Motor neuron (in vitro differentiated cells): ENCODE measurements around the gene VPS33B. TPM values are rescaled to one million over a fixed set of nuclear protein-coding genes. Genes with fewer than 3 reads are reported as not detected.

Experiments used
- ATAC-seq, 8 experiments: fragments of 200-7000 bp; cut with Tn5 transposase; replicated peaks in 6 of 8; 2 replicates each; pipeline ENCODE4 v1.8.0; 2021; ENCODE audit warnings: mild to moderate bottlenecking in 8 of 8, moderate library complexity in 8 of 8
- H3K27ac ChIP-seq, 2 donors: fragments of 250-450 bp; sonication (Bioruptor Pico); 2 replicates each; pipeline ENCODE4 v1.9.0; 2021; ENCODE audit warnings: antibody characterized with exemption in 2 of 2, mild to moderate bottlenecking in 2 of 2, moderate library complexity in 1 of 2
- H3K4me1 ChIP-seq, 2 donors: fragments of 250-450 bp; sonication (Bioruptor Pico); replicated peaks in 1 of 2; 2 replicates each; pipeline ENCODE4 v1.6.1; 2021; ENCODE audit warnings: antibody characterized with exemption in 2 of 2, mild to moderate bottlenecking in 2 of 2, moderate library complexity in 1 of 2
- H3K4me3 ChIP-seq, 5 donors: fragments of 250-450 bp; sonication (Bioruptor Pico); 2 replicates each; pipeline ENCODE4 v1.9.0; 2021; ENCODE audit warnings: antibody characterized with exemption in 5 of 5, mild to moderate bottlenecking in 5 of 5, moderate library complexity in 4 of 5
- WGBS, 10 experiments: fragments of 450-650 bp; shearing (Covaris generic); methylation state at CpG; one replicate each; pipeline ENCODE4 v1.0.0; 2022; 5-methylcytosine and 5-hydroxymethylcytosine counted together
- in situ Hi-C, 9 experiments: fragments of 400-800 bp; cut with MboI; loops; one replicate each; pipeline ENCODE4 v1.15.0; 2021; ENCODE audit warnings: low sequenced_read_pairs in 9 of 9, low pct_unique_long_range_greater_than_20kb in 2 of 9; ENCODE audit not compliant: unreplicated experiment in 9 of 9
- total RNA-seq, 8 experiments: library from RNA; unstranded; fragments of 300-600 nt; gene quantifications; 2 replicates each; pipeline versions ENCODE4 v1.2.3 to v1.2.4, GENCODE V29; 2022

The VPS33B gene
- total RNA-seq, 8 experiments from 2014 or later: 12.1 to 23.9 (median 17.5) TPM

- H3K4me3 ChIP-seq: no peak overlapping the region
- 70 to 100% (median 87%) methylated on average over 2 to 6 of the region's 7 CpGs; no CpG with 5 or more reads in 1 of the 10 experiments for WGBS, 10 experiments
- ATAC-seq: no peak
- in situ Hi-C loops: no loop called here
- no peak overlapping the region for H3K27ac ChIP-seq
- no peaks in the 10 kb centered on the region for H3K4me1 ChIP-seq
Measured at GRCh38 chr15:90989040-90989768, 33.2 kb downstream of the VPS33B start.

- 60 to 100% (median 84%) methylated on average over 2 to 6 of the region's 6 CpGs; no CpG with 5 or more reads in 2 of the 10 experiments for WGBS, 10 experiments
- no peak for ATAC-seq
- in situ Hi-C loops: no loop called here
Measured at GRCh38 chr15:90988296-90988695, 34.1 kb downstream of the VPS33B start.

GRCh38 chr15:90987561-90988141 lies 34.7 kb downstream of the VPS33B start:
- no peaks in the 10 kb centered on the region for H3K4me1 ChIP-seq
- no peak overlapping the region for H3K27ac ChIP-seq
- H3K4me3 ChIP-seq: no peak overlapping the region
- 40 to 85% (median 74%) methylated on average over 1 to 7 of the region's 7 CpGs; no CpG with 5 or more reads in 1 of the 10 experiments for WGBS, 10 experiments
- no peak for ATAC-seq
- in situ Hi-C loops: no loop called here

More at GRCh38 chr15:90988296-90988695, 34.1 kb downstream of the VPS33B start:
- Histone ChIP-seq H3K4me1 (no peaks in the 10 kb centered on the region), H3K4me3 (no peak overlapping the region), H3K27ac (no peak overlapping the region)

GRCh38 chr15:90986790-90987507 lies 35.4 kb downstream of the VPS33B start:
- no peak for ATAC-seq
- Histone ChIP-seq H3K4me1 (no peaks in the 10 kb centered on the region), H3K27ac (no peak overlapping the region), H3K4me3 (no peak overlapping the region)
- 75 to 100% (median 88%) methylated on average over 1 to 11 of the region's 11 CpGs for WGBS, 10 experiments
- in situ Hi-C loops: no loop called here

GRCh38 chr15:90982135-90982534 lies 40.3 kb downstream of the VPS33B start:
- H3K27ac ChIP-seq: no peak overlapping the region
- H3K4me1 ChIP-seq: no peaks in the 10 kb centered on the region
- in situ Hi-C loops: no loop called here
- ATAC-seq: no peak
- H3K4me3 ChIP-seq: no peak overlapping the region
- WGBS, 10 experiments: 60 to 100% (median 94%) methylated on average over 1 to 3 of the region's 5 CpGs; no CpG with 5 or more reads in 1 of the 10 experiments

- no peak overlapping the region for H3K27ac ChIP-seq
- H3K4me3 ChIP-seq: no peak overlapping the region
- in situ Hi-C loops: no loop called here
- 77 to 100% (median 92%) methylated on average over 1 to 6 of the region's 6 CpGs; no CpG with 5 or more reads in 1 of the 10 experiments for WGBS, 10 experiments
- no peak for ATAC-seq
- no peaks in the 10 kb centered on the region for H3K4me1 ChIP-seq
Measured at GRCh38 chr15:90981681-90982080, 40.7 kb downstream of the VPS33B start.

GRCh38 chr15:90979582-90979981 lies 42.8 kb downstream of the VPS33B start:
- Histone ChIP-seq H3K27ac (no peak overlapping the region), H3K4me1 (no peaks in the 10 kb centered on the region), H3K4me3 (no peak overlapping the region)
- in situ Hi-C loops: no loop called here
- 43 to 90% (median 69%) methylated on average over 1 of the region's 1 CpG; no CpG with 5 or more reads in 3 of the 10 experiments for WGBS, 10 experiments
- ATAC-seq: peak in 2 of 8 experiments; percentile 29 to 81

GRCh38 chr15:90974216-90974615 lies 48.2 kb downstream of the VPS33B start:
- 81 to 100% (median 91%) methylated on average over 1 to 7 of the region's 21 CpGs; no CpG with 5 or more reads in 4 of the 10 experiments for WGBS, 10 experiments
- ATAC-seq: no peak

GRCh38 chr15:90972133-90972532 lies 50.3 kb downstream of the VPS33B start:
- H3K4me3 ChIP-seq: no peak overlapping the region
- WGBS, 10 experiments: 74 to 100% (median 94%) methylated on average over 1 to 5 of the region's 5 CpGs; no CpG with 5 or more reads in 1 of the 10 experiments
- H3K4me1 ChIP-seq: no peaks in the 10 kb centered on the region
- no peak for ATAC-seq
- H3K27ac ChIP-seq: no peak overlapping the region
- in situ Hi-C loops: loop anchor here in 1 of 9 experiments (25.0 kb wide), 1 partner anchor 265 kb away; no protein-coding TSS in a partner anchor

More at GRCh38 chr15:90974216-90974615, 48.2 kb downstream of the VPS33B start:
- H3K27ac ChIP-seq: no peak overlapping the region
- no peak overlapping the region for H3K4me3 ChIP-seq
- in situ Hi-C loops: loop anchor here in 1 of 9 experiments (25.0 kb wide), 1 partner anchor 263 kb away; no protein-coding TSS in a partner anchor
- H3K4me1 ChIP-seq: no peaks in the 10 kb centered on the region

- no peaks in the 10 kb centered on the region for H3K4me1 ChIP-seq
- no peak overlapping the region for H3K27ac ChIP-seq
- ATAC-seq: no peak
- H3K4me3 ChIP-seq: no peak overlapping the region
- in situ Hi-C loops: loop anchor here in 1 of 9 experiments (25.0 kb wide), 1 partner anchor 267 kb away; no protein-coding TSS in a partner anchor
- 73 to 100% (median 90%) methylated on average over 1 to 3 of the region's 7 CpGs; no CpG with 5 or more reads in 3 of the 10 experiments for WGBS, 10 experiments
Measured at GRCh38 chr15:90970274-90970673, 52.1 kb downstream of the VPS33B start.

GRCh38 chr15:90968434-90968833 lies 54.0 kb downstream of the VPS33B start:
- WGBS, 10 experiments: 89 to 100% (median 100%) methylated on average over 1 of the region's 1 CpG; no CpG with 5 or more reads in 6 of the 10 experiments
- Histone ChIP-seq H3K4me1 (no peaks in the 10 kb centered on the region), H3K27ac (no peak overlapping the region), H3K4me3 (no peak overlapping the region)
- in situ Hi-C loops: loop anchor here in 1 of 9 experiments (25.0 kb wide), 1 partner anchor 269 kb away; no protein-coding TSS in a partner anchor
- peak in 1 of 8 experiments; percentile 26 for ATAC-seq

GRCh38 chr15:90967206-90967605 lies 55.2 kb downstream of the VPS33B start:
- Histone ChIP-seq H3K4me1 (no peaks in the 10 kb centered on the region), H3K4me3 (no peak overlapping the region), H3K27ac (no peak overlapping the region)
- in situ Hi-C loops: loop anchor here in 1 of 9 experiments (25.0 kb wide), 1 partner anchor 270 kb away; no protein-coding TSS in a partner anchor
- no peak for ATAC-seq
- WGBS, 10 experiments: 80 to 100% (median 100%) methylated on average over 1 to 5 of the region's 5 CpGs
